ENCODE measurements around the gene MRPS2.
"Not testable (repeated sequence)": the region's sequence is repeated elsewhere in the genome, so short reads cannot be mapped to it uniquely, and the experiment has no call there.

Gene MRPS2

DNA sequence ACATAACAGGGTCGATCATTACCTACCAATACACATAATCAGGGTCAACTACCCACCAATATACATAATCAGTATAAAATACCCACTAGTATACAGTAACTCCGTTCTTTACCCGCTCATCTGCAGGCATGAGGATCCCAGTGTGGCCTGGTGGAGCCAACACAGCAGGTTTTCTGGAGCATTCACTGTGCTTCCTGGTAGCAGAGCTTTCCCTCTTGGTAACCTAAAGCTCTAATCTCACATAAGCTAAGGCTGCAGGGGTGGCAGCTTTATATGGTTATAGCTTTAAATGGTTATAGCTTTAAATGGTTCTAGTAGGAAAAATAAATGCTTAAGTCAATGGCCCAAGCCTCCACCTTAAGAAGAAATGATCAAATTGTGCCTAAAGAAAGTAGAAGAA, 32.6 kb downstream of the MRPS2 start:
- H3K27ac ChIP-seq, result no peak overlapping the region
- H3K9me3 ChIP-seq (ENCODE audit: control insufficient read depth, low read length), result no peaks in the 10 kb centered on the region
- no peaks in the 10 kb centered on the region for H3K4me1 ChIP-seq
- no peak overlapping the region for H2AFZ ChIP-seq
- no peaks in the 10 kb centered on the region for H3K36me3 ChIP-seq (ENCODE audit: control insufficient read depth, insufficient read depth, low read length)
- H3K79me2 ChIP-seq, result no peaks in the 10 kb centered on the region
- no peak overlapping the region for H3K9ac ChIP-seq
- no peaks in the 10 kb centered on the region for H3K27me3 ChIP-seq (ENCODE audit: control insufficient read depth, insufficient read depth, low read length)
- no peak overlapping the region for H3K4me2 ChIP-seq (ENCODE audit: low read length)
- H3K4me3 ChIP-seq (ENCODE audit: low read depth, low read length), result no peak overlapping the region
- TF ChIP-seq, protein P1, sequence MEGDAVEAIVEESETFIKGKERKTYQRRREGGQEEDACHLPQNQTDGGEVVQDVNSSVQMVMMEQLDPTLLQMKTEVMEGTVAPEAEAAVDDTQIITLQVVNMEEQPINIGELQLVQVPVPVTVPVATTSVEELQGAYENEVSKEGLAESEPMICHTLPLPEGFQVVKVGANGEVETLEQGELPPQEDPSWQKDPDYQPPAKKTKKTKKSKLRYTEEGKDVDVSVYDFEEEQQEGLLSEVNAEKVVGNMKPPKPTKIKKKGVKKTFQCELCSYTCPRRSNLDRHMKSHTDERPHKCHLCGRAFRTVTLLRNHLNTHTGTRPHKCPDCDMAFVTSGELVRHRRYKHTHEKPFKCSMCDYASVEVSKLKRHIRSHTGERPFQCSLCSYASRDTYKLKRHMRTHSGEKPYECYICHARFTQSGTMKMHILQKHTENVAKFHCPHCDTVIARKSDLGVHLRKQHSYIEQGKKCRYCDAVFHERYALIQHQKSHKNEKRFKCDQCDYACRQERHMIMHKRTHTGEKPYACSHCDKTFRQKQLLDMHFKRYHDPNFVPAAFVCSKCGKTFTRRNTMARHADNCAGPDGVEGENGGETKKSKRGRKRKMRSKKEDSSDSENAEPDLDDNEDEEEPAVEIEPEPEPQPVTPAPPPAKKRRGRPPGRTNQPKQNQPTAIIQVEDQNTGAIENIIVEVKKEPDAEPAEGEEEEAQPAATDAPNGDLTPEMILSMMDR (IDR thresholded peaks at IDR 0.05), result no peak

- Histone ChIP-seq H3K36me3 (ENCODE audit: control insufficient read depth, insufficient read depth, low read length) (no peaks in the 10 kb centered on the region), H3K27me3 (ENCODE audit: control insufficient read depth, insufficient read depth, low read length) (no peaks in the 10 kb centered on the region), H3K4me2 (ENCODE audit: low read length) (no peak overlapping the region), H3K4me1 (no peaks in the 10 kb centered on the region), H2AFZ (no peak overlapping the region), H3K9ac (no peak overlapping the region), H3K9me3 (ENCODE audit: control insufficient read depth, low read length) (no peaks in the 10 kb centered on the region), H3K27ac (no peak overlapping the region), H3K79me2 (no peaks in the 10 kb centered on the region), H3K4me3 (ENCODE audit: low read depth, low read length) (no peak overlapping the region)
- TF ChIP-seq, protein P1 (IDR thresholded peaks at IDR 0.05), result no peak
Observed at GRCh38 chr9:135533674-135534073, 33.2 kb downstream of the MRPS2 start.

DNA sequence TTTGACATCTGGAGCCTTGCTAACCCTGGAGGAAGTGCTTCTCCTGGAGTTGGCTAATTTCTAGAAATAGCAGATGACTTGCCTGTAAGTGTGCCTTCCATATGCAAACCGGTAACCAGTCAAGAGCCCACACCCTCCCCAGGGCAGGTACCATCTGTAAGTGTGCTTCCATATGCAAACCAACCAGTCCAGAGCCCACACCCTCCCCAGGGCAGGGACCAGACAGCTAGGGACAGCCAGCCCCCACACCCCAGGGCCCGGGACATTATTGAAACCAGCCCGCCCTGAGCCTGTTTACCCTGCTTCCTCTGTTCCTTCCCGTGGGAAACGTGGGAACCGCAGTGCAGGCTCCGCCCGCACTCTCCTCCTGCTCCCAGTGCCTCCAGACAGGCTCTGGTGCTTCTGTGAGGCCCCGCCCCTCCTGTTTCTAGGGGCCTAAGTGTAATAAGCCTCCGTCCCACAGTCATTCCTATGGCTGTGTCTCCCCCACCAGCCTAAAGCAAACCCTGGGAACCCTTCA, 33.8 kb downstream of the MRPS2 start:
- not testable (repeated sequence) for H3K9ac ChIP-seq; H3K9me3 ChIP-seq (ENCODE audit: control insufficient read depth, low read length); H2AFZ ChIP-seq; H3K4me2 ChIP-seq (ENCODE audit: low read length); H3K79me2 ChIP-seq; H3K36me3 ChIP-seq (ENCODE audit: control insufficient read depth, insufficient read depth, low read length); H3K4me1 ChIP-seq; H3K4me3 ChIP-seq (ENCODE audit: low read depth, low read length); H3K27me3 ChIP-seq (ENCODE audit: control insufficient read depth, insufficient read depth, low read length); H3K27ac ChIP-seq

- not testable (repeated sequence) for H3K27ac ChIP-seq; H3K9me3 ChIP-seq (ENCODE audit: control insufficient read depth, low read length); H3K4me3 ChIP-seq (ENCODE audit: low read depth, low read length); H2AFZ ChIP-seq; H3K4me1 ChIP-seq; H3K79me2 ChIP-seq; H3K9ac ChIP-seq; H3K4me2 ChIP-seq (ENCODE audit: low read length); H3K27me3 ChIP-seq (ENCODE audit: control insufficient read depth, insufficient read depth, low read length); H3K36me3 ChIP-seq (ENCODE audit: control insufficient read depth, insufficient read depth, low read length)
Observed at GRCh38 chr9:135534826-135535225, 34.3 kb downstream of the MRPS2 start.

GRCh38 chr9:135535631-135536030, 35.1 kb downstream of the MRPS2 start:
- not testable (repeated sequence) for H3K36me3 ChIP-seq (ENCODE audit: control insufficient read depth, insufficient read depth, low read length); H3K4me1 ChIP-seq; H3K27me3 ChIP-seq (ENCODE audit: control insufficient read depth, insufficient read depth, low read length); H3K27ac ChIP-seq; H3K4me2 ChIP-seq (ENCODE audit: low read length); H3K4me3 ChIP-seq (ENCODE audit: low read depth, low read length); H3K9me3 ChIP-seq (ENCODE audit: control insufficient read depth, low read length); H3K79me2 ChIP-seq; H2AFZ ChIP-seq; H3K9ac ChIP-seq

- Histone ChIP-seq H3K4me3 (ENCODE audit: low read depth, low read length) (no peak overlapping the region), H3K27ac (no peak overlapping the region), H3K36me3 (ENCODE audit: control insufficient read depth, insufficient read depth, low read length) (no peaks in the 10 kb centered on the region), H3K79me2 (no peaks in the 10 kb centered on the region), H3K9ac (no peak overlapping the region), H3K4me1 (no peaks in the 10 kb centered on the region), H2AFZ (no peak overlapping the region), H3K27me3 (ENCODE audit: control insufficient read depth, insufficient read depth, low read length) (no peaks in the 10 kb centered on the region), H3K4me2 (ENCODE audit: low read length) (no peak overlapping the region), H3K9me3 (ENCODE audit: control insufficient read depth, low read length) (no peaks in the 10 kb centered on the region)
- TF ChIP-seq, protein P1 (IDR thresholded peaks at IDR 0.05), result no peak
Observed at GRCh38 chr9:135536216-135536615, 35.7 kb downstream of the MRPS2 start.

DNA sequence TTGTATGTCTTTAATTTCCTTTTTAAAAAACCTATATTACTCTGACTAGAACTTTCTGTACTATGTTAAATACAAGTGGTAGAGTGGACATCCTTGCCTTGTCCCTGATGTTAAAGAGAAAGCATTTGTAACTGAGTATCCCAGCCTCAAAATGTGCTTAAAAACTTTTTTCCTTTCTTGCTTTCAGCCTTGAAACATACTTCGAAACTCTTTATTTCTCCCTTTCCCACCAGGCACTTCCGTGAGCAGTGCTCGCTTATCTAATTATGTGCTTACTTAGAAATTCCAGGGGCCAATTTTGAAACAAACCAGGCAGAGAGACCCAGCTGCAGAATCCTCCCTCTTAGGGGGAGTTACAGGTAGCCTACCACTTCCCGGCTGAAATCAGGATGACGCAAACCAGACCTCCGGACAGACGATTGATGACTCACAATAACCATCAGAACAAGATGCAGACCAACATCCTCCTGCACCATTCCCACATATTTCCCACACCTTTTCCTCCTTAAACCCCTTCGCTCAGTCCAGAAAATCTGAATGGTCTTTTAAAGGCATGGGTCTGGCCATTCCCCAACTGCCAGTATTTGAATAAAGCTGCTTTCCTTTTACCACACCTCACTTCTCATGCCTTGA, 42.9 kb downstream of the MRPS2 start:
- not testable (repeated sequence) for H3K27me3 ChIP-seq (ENCODE audit: control insufficient read depth, insufficient read depth, low read length); H3K36me3 ChIP-seq (ENCODE audit: control insufficient read depth, insufficient read depth, low read length)

More for the DNA sequence above, 42.9 kb downstream of the MRPS2 start:
- H3K4me2 ChIP-seq (ENCODE audit: low read length); H3K9ac ChIP-seq; H3K4me3 ChIP-seq (ENCODE audit: low read depth, low read length); H3K27ac ChIP-seq; H2AFZ ChIP-seq; H3K9me3 ChIP-seq (ENCODE audit: control insufficient read depth, low read length); H3K4me1 ChIP-seq; H3K79me2 ChIP-seq: not testable (repeated sequence)
